ENCODE results near the gene SYNM. TPM values are rescaled to one million over a fixed set of nuclear protein-coding genes. Genes with fewer than 3 reads are reported as not detected.

Gene SYNM
- total and polyA plus RNA-seq, 2 of the 8 experiments (the other 6 are each of a cell fraction or from before 2014, with no cell fraction given) = 0.89 to 2.0 TPM

DNA sequence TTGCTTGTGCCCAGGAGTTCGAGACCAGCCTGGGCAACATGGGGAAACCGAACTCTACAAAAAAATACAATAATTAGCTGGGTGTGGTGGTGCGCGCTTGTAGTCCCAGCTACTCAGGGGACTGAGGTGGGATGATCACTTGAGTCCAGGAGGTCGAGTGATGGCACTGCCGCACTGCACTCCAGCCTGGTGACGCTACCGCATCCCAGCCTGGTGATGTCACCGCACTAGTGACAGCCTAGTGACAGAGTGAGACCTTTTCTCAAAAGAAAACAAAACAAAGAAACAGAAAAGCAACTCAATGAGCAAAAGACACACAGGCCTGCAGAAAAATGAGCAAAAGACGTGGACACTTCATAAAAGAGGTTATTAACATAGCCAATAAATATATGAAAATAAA lies 19.9 kb upstream of the SYNM start:
- H3K23ac ChIP-seq (ENCODE audit: insufficient read length) = no peak overlapping the region

More for the DNA sequence above, 19.9 kb upstream of the SYNM start:
- no peak overlapping the region for H2AK5ac ChIP-seq (ENCODE audit: low read depth, low read length)
- H3K27ac ChIP-seq (ENCODE audit: low read depth, low read length) = no peak overlapping the region
- H3K14ac ChIP-seq (ENCODE audit: insufficient read length) = no peak overlapping the region
- no peak overlapping the region for H3K4me2 ChIP-seq (ENCODE audit: insufficient read depth in 1 of 2, low read depth in 2 of 2, low read length in 2 of 2)
- H2AFZ ChIP-seq (ENCODE audit: low read length) = no peak overlapping the region
- no peaks in the 10 kb centered on the region for H3K23me2 ChIP-seq (ENCODE audit: low read depth, low read length)
- WGBS, 2 experiments (ENCODE audit: extremely low coverage in 1 of 2, insufficient coverage in 1 of 2, insufficient read length in 1 of 2, insufficient replicate concordance in 2 of 2, low coverage in 1 of 2, low lambda C conversion rate in 2 of 2, missing lambda C conversion rate in 1 of 2) = 96% methylated on average over 10 of the region's 10 CpGs; no CpG with 5 or more reads in 1 of the 2 experiments
- H3K4me3 ChIP-seq (ENCODE audit: extremely low read depth in 1 of 4, insufficient read depth in 2 of 4, low read depth in 3 of 4, low read length in 4 of 4) = no peak overlapping the region
- no peak overlapping the region for H4K8ac ChIP-seq (ENCODE audit: extremely low read depth, insufficient read depth, low read length)
- H4K91ac ChIP-seq (replicated peaks; ENCODE audit: insufficient read length, low read length) = no peak overlapping the region
- POLR2A ChIA-PET (ENCODE audit: partially characterized antibody) = no interaction called here
- no peak overlapping the region for H4K5ac ChIP-seq (ENCODE audit: insufficient read length, low read depth, low read length)
- H4K20me1 ChIP-seq (replicated peaks in 1 of 2; ENCODE audit: control insufficient read depth in 1 of 2, insufficient read depth in 2 of 2, low read length in 2 of 2) = no peaks in the 10 kb centered on the region
- H3K9ac ChIP-seq (replicated peaks in 1 of 4; ENCODE audit: extremely low read depth in 1 of 4, low read depth in 3 of 4, low read length in 3 of 4) = no peak overlapping the region
- no peaks in the 10 kb centered on the region for H3K79me2 ChIP-seq (ENCODE audit: control insufficient read depth in 1 of 2, insufficient read depth in 2 of 2, low read length in 2 of 2)
- H3K36me3 ChIP-seq (ENCODE audit: control insufficient read depth in 2 of 4, insufficient read depth in 4 of 4, low read length in 3 of 4) = no peaks in the 10 kb centered on the region
- CTCF ChIA-PET (ENCODE audit: partially characterized antibody) = interaction anchor here (1.0 to 1.2 kb wide), 2 partner anchors 14 to 1186 kb away, joined by 3 read pairs; no protein-coding TSS in a partner anchor
- H2BK5ac ChIP-seq (ENCODE audit: low read depth, low read length) = no peak overlapping the region
- no peaks in the 10 kb centered on the region for H3K27me3 ChIP-seq (replicated peaks in 1 of 4; ENCODE audit: control insufficient read depth in 3 of 4, extremely low read depth in 1 of 4, insufficient read depth in 3 of 4, low read length in 3 of 4)
- peaks cover 0 to under 1% (median under 1%) of the 10 kb centered on the region in 4 experiments; a peak in 2 of 7 replicates for H3K4me1 ChIP-seq (replicated peaks in 1 of 4; ENCODE audit: control insufficient read depth in 3 of 4, insufficient read depth in 4 of 4, low read length in 3 of 4)
- H3K79me1 ChIP-seq (ENCODE audit: low read depth, low read length) = no peaks in the 10 kb centered on the region
- no peak overlapping the region for H2BK20ac ChIP-seq (ENCODE audit: low read length)
- DNase-seq (ENCODE audit: low read depth in 1 of 2, low spot score in 2 of 2) (no peak), FAIRE-seq (no peak)
- no peak overlapping the region for H2BK120ac ChIP-seq (replicated peaks; ENCODE audit: low read depth, low read length)
- H3K4ac ChIP-seq (replicated peaks; ENCODE audit: insufficient read length, low read depth, low read length) = no peak overlapping the region
- no peak overlapping the region for H3K18ac ChIP-seq (ENCODE audit: extremely low read depth, low read length)
- H2BK15ac ChIP-seq (ENCODE audit: low read length) = no peak overlapping the region
- H2BK12ac ChIP-seq (ENCODE audit: low read depth, low read length) = no peak overlapping the region
- H3K56ac ChIP-seq (replicated peaks; ENCODE audit: insufficient read length, low read depth, low read length) = no peak overlapping the region
- TF ChIP-seq CHD1 (IDR thresholded peaks at IDR 0.05; ENCODE audit: low read depth, low read length) = no peak
- TF ChIP-seq GTF2F1 (IDR thresholded peaks at IDR 0.05; ENCODE audit: borderline replicate concordance, low read depth, low read length) = no peak
- TF ChIP-seq MAFK (IDR thresholded peaks at IDR 0.05; ENCODE audit: low read depth, low read length) = no peak
- TF ChIP-seq BRCA1 (IDR thresholded peaks at IDR 0.05; ENCODE audit: low read depth, low read length) = no peak
- TF ChIP-seq EGR1 (IDR thresholded peaks at IDR 0.05; ENCODE audit: borderline replicate concordance, low read depth, low read length) = no peak
- TF ChIP-seq, protein P1, sequence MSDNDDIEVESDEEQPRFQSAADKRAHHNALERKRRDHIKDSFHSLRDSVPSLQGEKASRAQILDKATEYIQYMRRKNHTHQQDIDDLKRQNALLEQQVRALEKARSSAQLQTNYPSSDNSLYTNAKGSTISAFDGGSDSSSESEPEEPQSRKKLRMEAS (IDR thresholded peaks at IDR 0.05) = no peak
- no peak for TF ChIP-seq SP4 (IDR thresholded peaks at IDR 0.05; ENCODE audit: low read length)
- TF ChIP-seq POU5F1 (IDR thresholded peaks at IDR 0.05; ENCODE audit: low read depth, low read length) = no peak
- no peak for TF ChIP-seq CBX5 (IDR thresholded peaks at IDR 0.05; ENCODE audit: low read depth, low read length)
- no peak for TF ChIP-seq RFX5 (IDR thresholded peaks at IDR 0.05; ENCODE audit: borderline replicate concordance, low read depth, low read length)
- TF ChIP-seq PHF8 (conservative IDR thresholded peaks at IDR 0.05; ENCODE audit: low read depth, low read length) = no peak
- no peak for TF ChIP-seq SP1 (IDR thresholded peaks at IDR 0.05; ENCODE audit: low read depth, low read length)
- TF ChIP-seq CBX8 (IDR thresholded peaks at IDR 0.05; ENCODE audit: borderline replicate concordance, low read depth, low read length) = no peak
- no peak for TF ChIP-seq RBBP5 (IDR thresholded peaks at IDR 0.05; ENCODE audit: borderline replicate concordance, low read depth, low read length)
- no peak for TF ChIP-seq RXRA (IDR thresholded peaks at IDR 0.05; ENCODE audit: insufficient read depth, low read depth, low read length)
- no peak for TF ChIP-seq SIRT6 (IDR thresholded peaks at IDR 0.05; ENCODE audit: low read length)
- no peaks in the 10 kb centered on the region; a peak in 1 of 4 replicates for H3K9me3 ChIP-seq (ENCODE audit: insufficient read depth in 2 of 2, low read depth in 1 of 2, low read length in 1 of 2)
